ENCODE results near the gene SH3D19. TPM values are rescaled to one million over a fixed set of nuclear protein-coding genes. Genes with fewer than 3 reads are reported as not detected.

SH3D19 gene
- total RNA-seq, 4 donors from 2014 or later: 269 to 357 (median 314) TPM

DNA sequence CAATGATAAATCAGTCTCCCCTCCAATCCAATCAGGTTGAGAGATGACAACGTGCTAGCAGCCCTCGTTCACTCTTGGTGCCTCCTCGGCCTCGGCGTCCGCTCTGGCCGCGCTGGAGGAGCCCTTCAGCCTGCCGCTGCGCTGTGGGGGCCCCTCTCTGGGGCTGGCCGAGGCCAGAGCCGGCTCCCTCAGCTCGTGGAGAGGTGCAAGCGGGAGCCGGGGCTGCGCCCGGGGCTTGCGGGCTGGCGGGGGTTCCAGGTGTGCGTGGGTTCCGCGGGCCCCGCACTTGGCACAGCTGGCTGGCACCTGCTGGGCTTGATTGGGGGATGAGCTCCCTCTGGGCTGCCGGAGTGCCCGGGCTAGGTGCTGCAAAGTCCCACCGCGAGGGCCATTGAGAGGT lies 89.4 kb downstream of the SH3D19 start:
- TF ChIP-seq, protein P1, sequence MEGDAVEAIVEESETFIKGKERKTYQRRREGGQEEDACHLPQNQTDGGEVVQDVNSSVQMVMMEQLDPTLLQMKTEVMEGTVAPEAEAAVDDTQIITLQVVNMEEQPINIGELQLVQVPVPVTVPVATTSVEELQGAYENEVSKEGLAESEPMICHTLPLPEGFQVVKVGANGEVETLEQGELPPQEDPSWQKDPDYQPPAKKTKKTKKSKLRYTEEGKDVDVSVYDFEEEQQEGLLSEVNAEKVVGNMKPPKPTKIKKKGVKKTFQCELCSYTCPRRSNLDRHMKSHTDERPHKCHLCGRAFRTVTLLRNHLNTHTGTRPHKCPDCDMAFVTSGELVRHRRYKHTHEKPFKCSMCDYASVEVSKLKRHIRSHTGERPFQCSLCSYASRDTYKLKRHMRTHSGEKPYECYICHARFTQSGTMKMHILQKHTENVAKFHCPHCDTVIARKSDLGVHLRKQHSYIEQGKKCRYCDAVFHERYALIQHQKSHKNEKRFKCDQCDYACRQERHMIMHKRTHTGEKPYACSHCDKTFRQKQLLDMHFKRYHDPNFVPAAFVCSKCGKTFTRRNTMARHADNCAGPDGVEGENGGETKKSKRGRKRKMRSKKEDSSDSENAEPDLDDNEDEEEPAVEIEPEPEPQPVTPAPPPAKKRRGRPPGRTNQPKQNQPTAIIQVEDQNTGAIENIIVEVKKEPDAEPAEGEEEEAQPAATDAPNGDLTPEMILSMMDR (IDR thresholded peaks at IDR 0.05; ENCODE audit: low read depth): no peak

DNA sequence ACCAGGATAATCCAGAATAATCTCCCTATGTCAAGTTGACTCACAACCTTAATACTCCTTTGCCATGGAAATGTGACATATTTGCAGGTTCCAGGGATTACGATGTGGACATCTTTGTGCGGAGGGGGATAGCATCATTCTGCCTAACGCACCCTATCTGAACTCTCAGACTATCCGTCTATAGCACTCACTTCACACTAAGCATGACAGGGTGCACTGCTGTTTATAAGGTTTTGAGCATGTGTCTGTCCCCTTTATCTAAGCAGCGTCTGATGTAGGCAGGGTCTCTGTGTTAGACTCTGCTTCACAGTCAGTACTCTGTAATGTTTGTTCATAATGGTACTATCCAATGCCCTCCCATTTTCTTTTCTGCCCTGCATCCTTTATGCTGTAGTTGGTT lies 91.8 kb downstream of the SH3D19 start:
- TF ChIP-seq, protein P1 (IDR thresholded peaks at IDR 0.05; ENCODE audit: low read depth): no peak

DNA sequence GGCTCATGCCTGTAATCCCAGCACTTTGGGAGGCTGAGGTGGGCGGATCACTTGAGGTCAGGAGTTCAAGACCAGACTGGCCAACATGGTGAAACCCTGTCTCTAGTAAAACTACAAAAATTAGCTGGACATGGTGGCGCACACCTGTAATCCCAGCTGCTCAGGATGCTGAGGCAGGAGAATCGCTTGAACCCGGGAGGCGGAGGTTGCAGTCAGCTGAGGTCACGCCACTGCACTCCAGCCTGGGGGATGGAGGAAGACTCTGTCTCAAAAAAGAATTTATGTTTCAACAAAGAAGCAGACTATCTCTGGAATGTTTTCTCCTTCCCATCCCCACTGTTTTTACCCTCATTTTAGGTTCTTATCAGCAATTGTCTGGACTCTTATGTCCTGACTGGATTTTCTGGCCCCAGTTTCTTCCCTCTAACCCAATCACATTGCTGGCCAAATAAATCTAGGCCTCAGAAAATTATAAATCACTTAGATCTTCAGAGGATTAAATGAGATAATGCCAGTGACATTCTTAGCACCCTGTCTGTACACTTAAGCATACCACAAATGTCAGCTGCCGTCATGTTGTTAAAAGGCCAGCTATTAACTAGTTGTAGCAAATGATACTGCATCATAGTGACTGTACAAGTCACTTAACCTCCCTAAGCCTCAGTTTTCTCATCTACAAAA lies 93.3 kb downstream of the SH3D19 start:
- TF ChIP-seq, protein P1 (IDR thresholded peaks at IDR 0.05; ENCODE audit: low read depth): no peak

DNA sequence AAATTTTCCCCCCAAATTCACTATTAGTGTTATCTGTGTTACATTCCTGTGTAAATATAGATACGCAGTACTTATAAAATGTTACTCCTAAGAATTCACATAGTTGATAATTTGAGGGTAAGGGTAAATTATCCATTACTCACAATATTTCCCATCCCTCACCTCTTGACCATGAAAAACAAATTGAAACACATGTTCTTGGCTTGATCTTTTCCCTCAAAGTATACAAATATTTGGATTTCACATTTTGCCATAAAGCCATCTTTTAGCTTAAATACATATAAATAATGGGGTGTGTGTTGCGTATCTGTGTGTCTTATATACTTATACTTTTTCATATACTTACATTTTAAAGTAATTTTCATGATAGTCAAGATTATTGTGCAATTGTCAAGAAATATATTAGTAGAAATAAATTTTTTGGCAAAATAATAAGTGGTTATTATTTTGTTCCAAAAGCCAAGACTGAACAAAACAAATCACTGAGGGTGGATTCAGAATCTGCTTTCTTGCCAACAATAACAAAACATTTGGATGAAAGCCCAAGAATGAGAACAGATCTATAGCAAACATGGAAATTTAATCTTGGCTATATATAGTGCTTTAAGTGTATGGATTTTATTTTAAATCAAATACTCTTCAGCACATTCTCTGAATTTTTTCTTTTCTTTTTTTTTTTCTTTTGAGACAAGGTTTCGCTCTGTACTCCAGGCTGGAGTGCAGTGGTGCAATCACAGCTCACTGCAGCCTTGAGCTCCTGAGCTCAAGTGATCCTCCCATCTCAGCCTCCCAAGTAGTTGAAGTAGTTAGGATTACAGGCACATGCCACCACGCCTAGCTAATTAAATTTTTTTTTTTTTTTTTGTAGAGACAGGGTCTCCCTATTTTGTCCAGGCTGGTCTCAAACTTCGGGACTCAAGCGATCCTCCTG lies 97.0 kb downstream of the SH3D19 start:
- TF ChIP-seq, protein P1 (IDR thresholded peaks at IDR 0.05; ENCODE audit: low read depth): no peak

DNA sequence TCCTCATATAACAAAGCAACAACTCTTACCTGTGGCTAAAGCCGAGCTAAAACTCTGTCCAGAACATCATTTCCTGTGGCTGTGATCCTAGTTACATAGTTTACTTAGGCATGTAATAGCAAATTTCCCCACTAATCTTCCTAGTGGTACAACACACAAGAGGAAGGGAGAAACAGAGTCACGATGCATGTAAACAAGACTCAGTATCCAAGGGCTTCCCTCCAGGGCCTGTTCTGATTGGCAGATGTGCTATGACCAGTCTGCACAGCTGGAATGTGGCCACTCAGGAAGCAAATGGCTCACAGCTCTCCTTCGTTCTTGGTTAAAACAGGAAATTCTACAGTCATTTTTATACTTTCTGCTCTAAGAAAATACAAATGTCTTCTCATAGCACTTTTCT lies 97.7 kb downstream of the SH3D19 start:
- TF ChIP-seq, protein P1 (IDR thresholded peaks at IDR 0.05; ENCODE audit: low read depth): no peak

DNA sequence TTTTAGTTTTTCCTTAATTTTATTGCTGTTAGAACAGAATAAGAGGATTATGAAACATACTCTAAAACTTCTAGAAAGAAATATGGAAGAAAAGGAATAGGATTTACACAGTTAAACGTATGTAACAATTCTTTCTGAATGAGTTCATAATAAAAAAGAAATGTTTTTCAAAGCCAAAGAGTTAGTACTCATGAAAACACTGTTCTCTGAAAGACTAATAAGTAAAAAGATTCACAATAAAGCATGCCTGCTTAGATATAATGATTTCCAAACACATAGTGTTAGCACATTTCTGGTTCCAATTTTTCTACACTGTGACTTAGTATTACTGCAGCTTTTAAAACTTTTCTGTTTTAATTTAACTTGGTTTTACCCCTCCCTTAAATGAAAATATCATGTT lies 98.2 kb downstream of the SH3D19 start:
- TF ChIP-seq, protein P1 (IDR thresholded peaks at IDR 0.05; ENCODE audit: low read depth): no peak
